ENCODE results near the gene PAPPA2.
A peak's percentile ranks its signal among the peaks of the same experiment; 100 is the strongest.

Gene PAPPA2

DNA sequence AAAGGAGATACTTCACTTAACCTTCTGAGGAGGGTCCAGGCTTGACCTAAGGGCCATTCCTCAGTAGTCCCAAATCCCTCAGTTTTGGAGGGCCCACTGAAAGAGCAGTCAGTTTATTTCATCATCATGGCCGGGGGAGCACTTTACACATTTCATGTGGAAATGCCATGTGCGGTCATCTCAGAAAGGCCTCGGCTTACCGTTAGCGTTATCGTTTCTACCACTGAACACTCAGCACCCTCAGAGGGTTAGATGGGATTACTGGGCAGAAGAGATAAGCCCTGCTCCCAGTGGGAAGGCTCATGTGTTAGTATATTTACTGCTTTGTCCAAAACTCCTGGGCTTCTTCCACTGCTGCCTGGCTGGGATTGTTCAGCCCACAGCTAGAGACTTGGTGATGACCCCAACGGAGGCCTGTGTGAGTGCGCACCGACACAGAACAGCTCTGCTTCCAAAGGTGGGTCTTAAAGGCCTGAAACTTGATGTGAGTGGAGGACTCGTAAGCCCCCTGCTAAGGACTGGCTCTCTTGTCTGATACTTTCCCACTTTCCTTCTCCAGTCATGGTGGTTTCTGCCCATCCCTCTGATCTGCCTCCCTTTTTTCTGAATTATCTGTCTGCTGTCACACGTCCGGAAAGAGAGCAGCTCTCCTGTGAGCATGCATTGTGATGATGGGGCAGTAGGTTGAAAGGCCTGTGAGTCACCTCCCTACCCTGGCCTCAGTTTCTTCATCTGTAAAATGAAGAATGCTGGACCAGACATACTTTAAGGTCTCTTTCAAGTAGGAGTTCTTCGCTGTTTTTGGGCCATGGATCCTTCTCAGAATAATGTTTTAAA lies 417.0 kb downstream of the PAPPA2 start:
- Histone ChIP-seq H3K36me3 (replicated peaks; ENCODE audit: insufficient read depth, low read length) (no peaks in the 10 kb centered on the region), H3K79me2 (ENCODE audit: low read length) (no peaks in the 10 kb centered on the region), H2AFZ (ENCODE audit: low read length) (no peak overlapping the region), H4K20me1 (ENCODE audit: insufficient read depth, low read length) (no peaks in the 10 kb centered on the region), H3K4me2 (ENCODE audit: low read depth, low read length) (no peak overlapping the region), H3K9ac (ENCODE audit: low read length) (no peak overlapping the region), H3K4me1 (ENCODE audit: low read length) (no peaks in the 10 kb centered on the region), H3K9me2 (replicated peaks; ENCODE audit: insufficient read depth, low read length) (no peaks in the 10 kb centered on the region), H3K9me3 (replicated peaks; ENCODE audit: insufficient read depth, low read length) (no peaks in the 10 kb centered on the region), H3K27me3 (replicated peaks; ENCODE audit: insufficient read depth, low read length) (no peaks in the 10 kb centered on the region), H3K27ac (ENCODE audit: low read length) (no peak overlapping the region), H3F3A (ENCODE audit: insufficient read depth, low read length) (no peaks in the 10 kb centered on the region), H3K4me3 (ENCODE audit: low read length) (no peak overlapping the region)
- TF ChIP-seq EZH2 (optimal IDR thresholded peaks at IDR 0.05; ENCODE audit: low read depth, low read length) (no peak), EZH2phosphoT487 (IDR thresholded peaks at IDR 0.05; ENCODE audit: low read length) (no peak)
- TF ChIP-seq, protein P1, sequence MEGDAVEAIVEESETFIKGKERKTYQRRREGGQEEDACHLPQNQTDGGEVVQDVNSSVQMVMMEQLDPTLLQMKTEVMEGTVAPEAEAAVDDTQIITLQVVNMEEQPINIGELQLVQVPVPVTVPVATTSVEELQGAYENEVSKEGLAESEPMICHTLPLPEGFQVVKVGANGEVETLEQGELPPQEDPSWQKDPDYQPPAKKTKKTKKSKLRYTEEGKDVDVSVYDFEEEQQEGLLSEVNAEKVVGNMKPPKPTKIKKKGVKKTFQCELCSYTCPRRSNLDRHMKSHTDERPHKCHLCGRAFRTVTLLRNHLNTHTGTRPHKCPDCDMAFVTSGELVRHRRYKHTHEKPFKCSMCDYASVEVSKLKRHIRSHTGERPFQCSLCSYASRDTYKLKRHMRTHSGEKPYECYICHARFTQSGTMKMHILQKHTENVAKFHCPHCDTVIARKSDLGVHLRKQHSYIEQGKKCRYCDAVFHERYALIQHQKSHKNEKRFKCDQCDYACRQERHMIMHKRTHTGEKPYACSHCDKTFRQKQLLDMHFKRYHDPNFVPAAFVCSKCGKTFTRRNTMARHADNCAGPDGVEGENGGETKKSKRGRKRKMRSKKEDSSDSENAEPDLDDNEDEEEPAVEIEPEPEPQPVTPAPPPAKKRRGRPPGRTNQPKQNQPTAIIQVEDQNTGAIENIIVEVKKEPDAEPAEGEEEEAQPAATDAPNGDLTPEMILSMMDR (IDR thresholded peaks at IDR 0.05; ENCODE audit: low read length): no peak
- DNase-seq: no peak

DNA sequence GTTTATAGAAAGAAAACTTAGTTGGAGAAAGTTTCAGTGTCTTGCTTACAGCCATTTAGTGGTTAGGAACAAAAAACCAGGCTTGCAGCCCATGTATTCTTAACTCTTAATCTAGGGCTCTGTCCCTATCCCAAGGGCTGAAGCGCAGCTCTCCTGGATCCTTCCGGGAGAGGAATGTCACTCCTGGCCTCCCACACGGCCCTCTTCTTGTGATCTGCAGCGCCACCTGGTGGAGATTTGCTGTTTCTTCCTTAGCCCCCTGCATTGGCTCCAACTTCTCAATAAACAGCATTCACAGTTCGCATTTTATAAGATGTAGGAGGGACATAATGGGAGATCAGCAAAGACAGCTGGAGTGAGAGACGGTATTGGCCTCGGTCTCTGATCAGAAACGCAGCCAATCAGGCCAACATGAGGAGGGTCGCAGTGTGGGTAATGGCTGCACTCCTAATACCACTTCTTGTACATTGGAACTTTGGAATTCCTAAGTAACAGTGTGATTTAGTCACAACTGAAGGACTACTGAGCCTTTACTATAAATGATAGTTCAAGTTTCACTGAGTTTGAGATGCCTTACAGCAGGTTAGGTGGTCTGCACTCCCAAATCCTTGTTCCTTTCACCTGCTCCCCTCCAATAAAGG lies 418.1 kb downstream of the PAPPA2 start:
- no peaks in the 10 kb centered on the region for H3K36me3 ChIP-seq (replicated peaks; ENCODE audit: insufficient read depth, low read length)
- no peaks in the 10 kb centered on the region for H3K9me2 ChIP-seq (replicated peaks; ENCODE audit: insufficient read depth, low read length)
- no peaks in the 10 kb centered on the region for H3K27me3 ChIP-seq (replicated peaks; ENCODE audit: insufficient read depth, low read length)
- H3K79me2 ChIP-seq (ENCODE audit: low read length): no peaks in the 10 kb centered on the region
- no peak overlapping the region for H3K27ac ChIP-seq (ENCODE audit: low read length)
- peak; percentile 61 for DNase-seq
- no peaks in the 10 kb centered on the region for H3K4me1 ChIP-seq (ENCODE audit: low read length)
- TF ChIP-seq, protein P1 (IDR thresholded peaks at IDR 0.05; ENCODE audit: low read length): peak; percentile 97
- no peak for TF ChIP-seq EZH2 (optimal IDR thresholded peaks at IDR 0.05; ENCODE audit: low read depth, low read length)
- H4K20me1 ChIP-seq (ENCODE audit: insufficient read depth, low read length): no peaks in the 10 kb centered on the region
- H3K9ac ChIP-seq (ENCODE audit: low read length): no peak overlapping the region
- H2AFZ ChIP-seq (ENCODE audit: low read length): no peak overlapping the region
- no peak overlapping the region for H3K4me2 ChIP-seq (ENCODE audit: low read depth, low read length)
- no peaks in the 10 kb centered on the region for H3F3A ChIP-seq (ENCODE audit: insufficient read depth, low read length)
- no peaks in the 10 kb centered on the region for H3K9me3 ChIP-seq (replicated peaks; ENCODE audit: insufficient read depth, low read length)
- no peak overlapping the region for H3K4me3 ChIP-seq (ENCODE audit: low read length)

DNA sequence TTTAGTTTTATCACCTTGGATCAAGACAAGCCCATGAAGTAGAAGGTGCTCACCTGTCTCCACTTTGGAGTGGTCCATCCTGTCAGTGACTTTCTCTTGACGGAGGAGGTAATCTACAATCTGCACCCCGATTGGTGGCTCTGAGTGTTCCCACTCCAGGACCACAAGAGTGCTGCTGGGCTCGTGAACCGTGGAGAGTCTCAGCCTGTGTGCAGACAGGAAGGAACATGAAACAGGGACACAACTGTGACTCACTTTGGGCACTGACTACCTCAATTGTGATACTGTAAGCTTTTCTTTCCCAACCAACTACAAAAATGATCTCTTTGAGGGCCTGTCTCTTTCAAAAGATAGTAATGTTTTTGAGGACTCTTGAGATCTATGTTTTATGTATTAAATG lies 421.3 kb downstream of the PAPPA2 start:
- H3K4me3 ChIP-seq (ENCODE audit: low read length): no peak overlapping the region
- H3K9me3 ChIP-seq (replicated peaks; ENCODE audit: insufficient read depth, low read length): no peaks in the 10 kb centered on the region
- no peaks in the 10 kb centered on the region for H4K20me1 ChIP-seq (ENCODE audit: insufficient read depth, low read length)
- no peak overlapping the region for H2AFZ ChIP-seq (ENCODE audit: low read length)
- no peaks in the 10 kb centered on the region for H3K36me3 ChIP-seq (replicated peaks; ENCODE audit: insufficient read depth, low read length)
- no peak for DNase-seq
- H3K9ac ChIP-seq (ENCODE audit: low read length): no peak overlapping the region
- no peaks in the 10 kb centered on the region for H3K79me2 ChIP-seq (ENCODE audit: low read length)
- H3K27me3 ChIP-seq (replicated peaks; ENCODE audit: insufficient read depth, low read length): no peaks in the 10 kb centered on the region
- no peaks in the 10 kb centered on the region for H3K4me1 ChIP-seq (ENCODE audit: low read length)
- no peaks in the 10 kb centered on the region for H3F3A ChIP-seq (ENCODE audit: insufficient read depth, low read length)
- H3K9me2 ChIP-seq (replicated peaks; ENCODE audit: insufficient read depth, low read length): no peaks in the 10 kb centered on the region
- no peak overlapping the region for H3K4me2 ChIP-seq (ENCODE audit: low read depth, low read length)
- TF ChIP-seq, protein P1 (IDR thresholded peaks at IDR 0.05; ENCODE audit: low read length): no peak
- TF ChIP-seq EZH2 (optimal IDR thresholded peaks at IDR 0.05; ENCODE audit: low read depth, low read length) (no peak), EZH2phosphoT487 (IDR thresholded peaks at IDR 0.05; ENCODE audit: low read length) (no peak)
- H3K27ac ChIP-seq (ENCODE audit: low read length): no peak overlapping the region

Measured in MM.1S (cell line).